Omental fat pad (tissue), 4 donors: ENCODE measurements around the gene GPR137. TPM values are rescaled to one million over a fixed set of nuclear protein-coding genes. Genes with fewer than 3 reads are reported as not detected.

ENCODE experiments used
- ATAC-seq: fragments of 150-250 bp; one replicate; pipeline ENCODE4 v1.9.1; 2016; ENCODE audit warnings: mild to moderate bottlenecking, moderate library complexity; ENCODE audit not compliant: low FRiP score
- DNase-seq: peaks from one replicate; pipeline ENCODE4 v3.0.0-alpha.2; 2019; ENCODE audit warnings: low spot score
- CTCF ChIP-seq, 3 donors: fragments of 450-650 bp; IDR thresholded peaks; one replicate each; pipeline ENCODE4 v1.5.1; 2016 to 2017; ENCODE audit warnings: antibody characterized with exemption in 3 of 3, mild to moderate bottlenecking in 3 of 3, moderate library complexity in 2 of 3
- small RNA-seq: library from RNA; depleted of rRNA; stranded (forward); fragments of <200 nt; gene quantifications from one replicate; pipeline ENCODE3, GENCODE V24; 2016
- total RNA-seq, 4 donors: library from RNA; depleted of rRNA; stranded (reverse); fragments of >200 nt; gene quantifications; one replicate each; pipeline ENCODE4 v1.1.0, GENCODE V29; 2016

The GPR137 gene
- total RNA-seq, 4 donors from 2014 or later = 8.2 to 20.6 (median 12.7) TPM

- ATAC-seq (no peak), DNase-seq (no peak)
- TF ChIP-seq CTCF (IDR thresholded peaks at IDR 0.05) = no peak
Measured at GRCh38 chr11:64337538-64338249, 52.0 kb downstream of the GPR137 start.

GRCh38 chr11:64338716-64339115 lies 53.1 kb downstream of the GPR137 start:
- ATAC-seq = no peak
- no peak for TF ChIP-seq CTCF (IDR thresholded peaks at IDR 0.05)
- no peak for DNase-seq

Small RNA genes within 50 kb of the gene (small RNA-seq; reads per million reads assigned to genes)
- gene RF00019 = not detected

Other genes with a start within 250 kb of the GPR137 start
- not detected for gene FLRT1, start 249.9 kb upstream of the GPR137 start, total RNA-seq
- gene MACROD1, start 119.7 kb upstream of the GPR137 start, total RNA-seq = 10 to 100 TPM; 13.8 to 40.9 (median 26.2) TPM
- 100 to 1,000 TPM in 2 of 4 donors, 10 to 100 TPM in 2; 73.0 to 174 (median 135) TPM for gene STIP1, start 99.7 kb upstream of the GPR137 start, total RNA-seq
- gene FERMT3, start 79.1 kb upstream of the GPR137 start, total RNA-seq = 100 to 1,000 TPM in 1 of 4 donors, 10 to 100 TPM in 3; 35.0 to 101 (median 45.6) TPM
- gene TRPT1, start 59.7 kb upstream of the GPR137 start, total RNA-seq = 10 to 100 TPM; 26.3 to 56.6 (median 37.3) TPM
- 10 to 100 TPM; 22.8 to 47.8 (median 38.0) TPM for gene NUDT22, start 59.6 kb upstream of the GPR137 start, total RNA-seq
- gene DNAJC4, start 55.3 kb upstream of the GPR137 start, total RNA-seq = 10 to 100 TPM; 19.2 to 25.8 (median 21.6) TPM
- 100 to 1,000 TPM in 3 of 4 donors, 10 to 100 TPM in 1; 89.2 to 172 (median 149) TPM for gene VEGFB, start 51.3 kb upstream of the GPR137 start, total RNA-seq
- gene FKBP2, start 44.8 kb upstream of the GPR137 start, total RNA-seq = 10 to 100 TPM; 41.8 to 78.5 (median 49.5) TPM
- gene PPP1R14B, start 38.9 kb upstream of the GPR137 start, total RNA-seq = 100 to 1,000 TPM in 1 of 4 donors, 10 to 100 TPM in 3; 95.0 to 140 (median 97.9) TPM
- 10 to 100 TPM; 14.7 to 26.5 (median 19.7) TPM for gene PLCB3, start 34.3 kb upstream of the GPR137 start, total RNA-seq
- gene BAD, start 1.2 kb upstream of the GPR137 start, total RNA-seq = 10 to 100 TPM; 47.9 to 89.7 (median 78.8) TPM
- gene KCNK4, start 5.5 kb downstream of the GPR137 start, total RNA-seq = not detected
- gene CATSPERZ, start 14.5 kb downstream of the GPR137 start, total RNA-seq = not detected
- 10 to 100 TPM; 32.1 to 50.8 (median 44.6) TPM for gene ESRRA, start 19.7 kb downstream of the GPR137 start, total RNA-seq
- gene TRMT112, start 31.7 kb downstream of the GPR137 start, total RNA-seq = 100 to 1,000 TPM; 180 to 263 (median 215) TPM
- 100 to 1,000 TPM; 174 to 263 (median 238) TPM for gene PRDX5, start 32.3 kb downstream of the GPR137 start, total RNA-seq
- gene CCDC88B, start 54.4 kb downstream of the GPR137 start, total RNA-seq = 10 to 100 TPM in 2 of 4 donors, 1 to 10 TPM in 2; 6.2 to 24.1 (median 10.3) TPM
- 10 to 100 TPM; 15.7 to 64.2 (median 28.1) TPM for gene RPS6KA4, start 73.3 kb downstream of the GPR137 start, total RNA-seq